Gastroesophageal sphincter (tissue), 2 donors: ENCODE results near the gene OR6X1.

Source experiments
- EP300 ChIP-seq: sonication (generic); formaldehyde crosslinking; IDR thresholded peaks from one replicate; pipeline ENCODE4 v1.6.1; 2017; ENCODE audit warnings: antibody characterized with exemption, mild to moderate bottlenecking
- POLR2AphosphoS5 ChIP-seq: sonication (generic); formaldehyde crosslinking; IDR thresholded peaks from one replicate; pipeline ENCODE4 v1.6.1; 2017; ENCODE audit warnings: antibody characterized with exemption

DNA sequence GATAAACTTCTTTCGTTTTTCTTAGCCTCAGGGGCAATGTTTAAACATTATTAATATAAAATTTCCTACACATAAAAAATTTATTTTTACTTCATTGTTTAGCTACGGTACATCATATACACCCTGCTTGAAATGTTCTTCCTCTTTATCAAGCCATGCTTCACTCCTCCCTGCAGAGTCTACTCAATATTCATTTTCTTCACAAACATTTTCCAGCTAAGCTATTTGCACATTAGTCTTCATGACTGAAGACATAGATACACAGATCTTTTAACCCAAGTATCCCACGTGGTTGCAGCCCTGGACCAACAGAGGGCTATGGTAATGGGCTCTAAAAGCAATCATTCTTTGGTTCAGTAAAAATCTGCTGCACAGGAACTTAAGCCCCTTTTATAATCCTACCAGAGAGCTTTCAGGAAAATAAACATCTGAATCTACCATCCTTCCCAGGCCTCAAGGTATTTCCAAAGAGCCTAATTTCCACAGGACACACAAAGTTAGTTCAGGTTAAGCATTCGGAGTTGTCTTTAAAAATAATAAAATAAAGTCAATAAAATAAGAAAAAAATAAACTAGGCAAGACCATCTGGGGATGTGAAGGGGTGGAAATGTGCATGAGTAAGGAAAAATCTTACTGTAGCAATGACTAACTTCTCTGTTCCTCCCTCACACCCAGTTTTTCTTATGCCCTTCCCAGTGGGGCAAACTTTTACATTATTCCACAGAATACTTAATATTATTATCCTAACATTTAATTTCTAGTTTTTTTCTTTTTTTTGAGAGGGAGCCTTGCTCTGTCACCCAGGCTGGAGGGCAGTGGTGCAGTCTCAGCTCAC, 21.6 kb upstream of the OR6X1 start:
- no peak for TF ChIP-seq POLR2AphosphoS5
- no peak for TF ChIP-seq EP300
